BJ (cell line): ENCODE data around the gene CPNE1. TPM values are rescaled to one million over a fixed set of nuclear protein-coding genes. Genes with fewer than 3 reads are reported as not detected.

ENCODE experiments used
- CTCF ChIA-PET: fragments of 350-600 bp; formaldehyde crosslinking; extraction: SDS; loops from one replicate; lab custom pipeline; 2021; ENCODE audit warnings: antibody characterized with exemption, inconsistent platforms; lab: Yijun Ruan, JAX
- POLR2A ChIA-PET: fragments of 300-600 bp; sonication (Branson Sonifier 250); formaldehyde crosslinking; extraction: SDS; loops from one replicate; lab custom pipeline; 2021; ENCODE audit warnings: antibody characterized with exemption; lab: Charles Lee
- DNase-seq: peaks from one replicate; pipeline ENCODE4 v3.0.0-alpha.2; 2011; ENCODE audit warnings: low read depth
- H3K27me3 ChIP-seq: 2 replicates; pipeline ENCODE4 v1.6.0; 2011; ENCODE audit warnings: low read length; ENCODE audit not compliant: control insufficient read depth, insufficient read depth
- H3K36me3 ChIP-seq: 2 replicates; pipeline ENCODE4 v1.5.1; 2011; ENCODE audit warnings: low read length; ENCODE audit not compliant: control insufficient read depth, insufficient read depth
- H3K4me3 ChIP-seq: 2 replicates; pipeline ENCODE4 v1.5.1; 2011; ENCODE audit warnings: low read depth, mild to moderate bottlenecking, control low read depth, low read length
- polyA plus RNA-seq: library from polyadenylated mRNA; depleted of rRNA; stranded (reverse); fragments of >200 nt; gene quantifications from 2 replicates; pipeline ENCODE4 v1.2.3, GENCODE V29; 2011
- TF ChIP-seq, protein P1 (sequence below): IDR thresholded peaks from 2 replicates; pipeline ENCODE4 v1.5.1; 2011; ENCODE audit warnings: low read depth, mild to moderate bottlenecking, control low read depth, inconsistent platforms, low read length, moderate library complexity; ENCODE audit not compliant: insufficient read depth

CPNE1 gene
- polyA plus RNA-seq, 1 experiment = 217 TPM

DNA sequence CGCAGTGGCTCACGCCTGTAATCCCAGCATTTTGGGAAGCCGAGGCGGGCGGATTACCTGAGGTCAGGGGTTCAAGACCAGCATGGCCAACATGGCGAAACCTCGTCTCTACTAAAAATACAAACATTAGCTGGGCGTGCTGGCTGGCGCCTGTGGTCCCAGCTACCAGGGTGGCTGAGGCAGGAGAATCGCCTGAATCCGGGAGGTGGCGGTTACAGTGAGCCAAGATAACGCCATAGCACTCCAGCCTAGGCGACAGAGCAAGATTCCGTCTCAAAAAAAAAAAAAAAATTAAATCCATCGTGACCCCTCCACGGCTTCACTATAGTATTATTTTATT lies 1.2 kb upstream of the CPNE1 start:
- no peaks in the 10 kb centered on the region for H3K27me3 ChIP-seq
- H3K4me3 ChIP-seq = no peak overlapping the region
- POLR2A ChIA-PET = no interaction called here
- peaks cover 9% of the 10 kb centered on the region for H3K36me3 ChIP-seq
- CTCF ChIA-PET = no interaction called here
- no peak for DNase-seq
- TF ChIP-seq, protein P1, sequence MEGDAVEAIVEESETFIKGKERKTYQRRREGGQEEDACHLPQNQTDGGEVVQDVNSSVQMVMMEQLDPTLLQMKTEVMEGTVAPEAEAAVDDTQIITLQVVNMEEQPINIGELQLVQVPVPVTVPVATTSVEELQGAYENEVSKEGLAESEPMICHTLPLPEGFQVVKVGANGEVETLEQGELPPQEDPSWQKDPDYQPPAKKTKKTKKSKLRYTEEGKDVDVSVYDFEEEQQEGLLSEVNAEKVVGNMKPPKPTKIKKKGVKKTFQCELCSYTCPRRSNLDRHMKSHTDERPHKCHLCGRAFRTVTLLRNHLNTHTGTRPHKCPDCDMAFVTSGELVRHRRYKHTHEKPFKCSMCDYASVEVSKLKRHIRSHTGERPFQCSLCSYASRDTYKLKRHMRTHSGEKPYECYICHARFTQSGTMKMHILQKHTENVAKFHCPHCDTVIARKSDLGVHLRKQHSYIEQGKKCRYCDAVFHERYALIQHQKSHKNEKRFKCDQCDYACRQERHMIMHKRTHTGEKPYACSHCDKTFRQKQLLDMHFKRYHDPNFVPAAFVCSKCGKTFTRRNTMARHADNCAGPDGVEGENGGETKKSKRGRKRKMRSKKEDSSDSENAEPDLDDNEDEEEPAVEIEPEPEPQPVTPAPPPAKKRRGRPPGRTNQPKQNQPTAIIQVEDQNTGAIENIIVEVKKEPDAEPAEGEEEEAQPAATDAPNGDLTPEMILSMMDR = no peak

- ChIA-PET CTCF (interaction anchor here (1.1 to 1.9 kb wide), 2 partner anchors 45 to 291 kb away, joined by 3 to 9 read pairs; partner anchors contain the start of gene SCAND1), POLR2A (no interaction called here)
- peak overlapping the region; percentile 78 for H3K4me3 ChIP-seq
- no peaks in the 10 kb centered on the region for H3K36me3 ChIP-seq
- DNase-seq = no peak
- no peaks in the 10 kb centered on the region for H3K27me3 ChIP-seq
- TF ChIP-seq, protein P1 = no peak
Measured at GRCh38 chr20:35663516-35664465, 909 bp downstream of the CPNE1 start.

DNA sequence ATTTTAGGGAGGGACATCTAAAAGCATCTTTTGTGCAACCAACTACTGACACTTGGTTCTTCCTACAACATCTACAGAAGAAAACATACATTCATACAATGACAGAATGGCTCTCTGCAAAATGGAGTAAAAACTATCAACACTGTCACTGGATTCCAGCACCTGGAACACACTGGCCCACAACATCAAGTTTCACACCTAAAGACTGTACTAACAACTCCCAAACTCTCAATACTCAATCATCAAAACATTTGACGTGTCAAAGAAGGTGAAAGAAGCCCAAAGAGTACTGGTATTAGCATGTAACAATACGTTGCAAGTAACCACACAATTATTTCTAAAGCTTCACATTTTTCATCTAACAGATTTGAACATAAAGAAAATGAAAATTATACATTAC lies 2.1 kb downstream of the CPNE1 start:
- Histone ChIP-seq H3K27me3 (no peaks in the 10 kb centered on the region), H3K36me3 (no peaks in the 10 kb centered on the region), H3K4me3 (peak overlapping the region; percentile 26; the same call in 1 of the 2 replicates)
- POLR2A ChIA-PET = no interaction called here
- TF ChIP-seq, protein P1 = no peak
- DNase-seq = no peak
- CTCF ChIA-PET = interaction anchor here (1.9 kb wide), 1 partner anchor 43 kb away, joined by 9 read pairs; no protein-coding TSS in a partner anchor

DNA sequence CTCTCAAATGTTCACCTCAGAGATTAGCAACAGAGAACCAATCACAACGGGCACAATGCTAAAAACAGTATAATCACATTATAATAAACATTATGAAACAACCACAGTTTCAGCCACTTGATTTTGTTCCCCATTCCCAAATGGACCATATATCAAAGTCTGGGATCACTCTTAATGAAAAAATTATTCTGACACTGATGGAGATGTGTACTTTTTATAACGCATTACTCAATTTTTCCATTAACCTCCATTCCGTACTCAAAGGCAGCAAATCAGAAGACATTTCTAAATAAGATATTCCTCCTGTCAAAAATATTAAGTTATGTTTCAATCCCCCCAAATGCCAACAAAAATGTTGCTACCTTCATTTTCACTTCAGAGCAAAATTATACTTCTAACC lies 2.8 kb downstream of the CPNE1 start:
- Histone ChIP-seq H3K27me3 (no peaks in the 10 kb centered on the region), H3K4me3 (no peak overlapping the region), H3K36me3 (no peaks in the 10 kb centered on the region)
- POLR2A ChIA-PET = interaction anchor here (0.6 kb wide), 1 partner anchor 17 kb away, joined by 3 read pairs; no protein-coding TSS in a partner anchor
- CTCF ChIA-PET = no interaction called here
- DNase-seq = no peak
- TF ChIP-seq, protein P1 = no peak

GRCh38 chr20:35661053-35661452 lies 3.6 kb downstream of the CPNE1 start:
- CTCF ChIA-PET = interaction anchor here (0.6 to 1.9 kb wide), 2 partner anchors 42 to 138 kb away, joined by 3 to 8 read pairs; no protein-coding TSS in a partner anchor
- H3K36me3 ChIP-seq = no peaks in the 10 kb centered on the region
- DNase-seq = no peak
- TF ChIP-seq, protein P1 = no peak
- no peak overlapping the region for H3K4me3 ChIP-seq
- POLR2A ChIA-PET = interaction anchor here (0.6 kb wide), 1 partner anchor 16 kb away, joined by 3 read pairs; no protein-coding TSS in a partner anchor
- H3K27me3 ChIP-seq = no peaks in the 10 kb centered on the region
